Osteoblast (primary cell): ENCODE data around the gene REL. TPM values are rescaled to one million over a fixed set of nuclear protein-coding genes. Genes with fewer than 3 reads are reported as not detected.
"Not testable (repeated sequence)": the region's sequence is repeated elsewhere in the genome, so short reads cannot be mapped to it uniquely, and the experiment has no call there.

ENCODE experiments used
- DNase-seq: peaks from one replicate; pipeline ENCODE4 v3.0.0; 2011; ENCODE audit warnings: low spot score, mixed read lengths; ENCODE audit not compliant: insufficient read length; ENCODE audit errors: missing footprints
- H2AFZ ChIP-seq: 2 replicates; pipeline ENCODE4 v1.6.0; 2011; ENCODE audit warnings: mild to moderate bottlenecking, low read length
- H3K27ac ChIP-seq: 2 replicates; pipeline ENCODE4 v1.5.1; 2011; ENCODE audit warnings: mild to moderate bottlenecking, low read depth, low read length, moderate library complexity
- H3K27me3 ChIP-seq: 2 replicates; pipeline ENCODE4 v1.6.0; 2012; ENCODE audit warnings: mild to moderate bottlenecking, control low read depth, inconsistent platforms, low read length, moderate library complexity; ENCODE audit not compliant: insufficient read depth
- H3K36me3 ChIP-seq: 2 replicates; pipeline ENCODE4 v1.5.1; 2011; ENCODE audit warnings: mild to moderate bottlenecking, low read length, control low read depth, moderate library complexity; ENCODE audit not compliant: insufficient read depth
- H3K4me1 ChIP-seq: 2 replicates; pipeline ENCODE4 v1.5.1; 2011; ENCODE audit warnings: mild to moderate bottlenecking, low read length, control low read depth, moderate library complexity; ENCODE audit not compliant: insufficient read depth
- H3K4me2 ChIP-seq: 2 replicates; pipeline ENCODE4 v1.6.0; 2011; ENCODE audit warnings: mild to moderate bottlenecking, low read length; ENCODE audit not compliant: insufficient read depth
- H3K4me3 ChIP-seq: fragments of 200-600 bp; sonication (generic); 3 replicates; pipeline ENCODE4 v1.5.1; 2012; ENCODE audit warnings: mild to moderate bottlenecking, low read length, inconsistent platforms; ENCODE audit not compliant: insufficient read depth
- H3K79me2 ChIP-seq: 2 replicates; pipeline ENCODE4 v1.6.0; 2012; ENCODE audit warnings: mild to moderate bottlenecking, low read length, control low read depth, inconsistent platforms; ENCODE audit not compliant: insufficient read depth
- H3K9me3 ChIP-seq: 2 replicates; pipeline ENCODE4 v1.5.1; 2011; ENCODE audit warnings: low read depth, low read length, control low read depth
- H4K20me1 ChIP-seq: 2 replicates; pipeline ENCODE4 v1.6.0; 2012; ENCODE audit warnings: mild to moderate bottlenecking, low read length, control low read depth; ENCODE audit not compliant: insufficient read depth
- total RNA-seq: library from RNA; depleted of rRNA; stranded (reverse); fragments of >200 nt; gene quantifications from 2 replicates; pipeline ENCODE4 v1.2.3, GENCODE V29; 2012
- TF ChIP-seq, protein P1 (sequence below): IDR thresholded peaks from 2 replicates; pipeline ENCODE4 v1.5.1; 2011; ENCODE audit warnings: mild to moderate bottlenecking, low read depth, low read length, moderate library complexity; ENCODE audit errors: extremely low read depth

Gene REL
- total RNA-seq, 1 donor = 6.2 TPM

DNA sequence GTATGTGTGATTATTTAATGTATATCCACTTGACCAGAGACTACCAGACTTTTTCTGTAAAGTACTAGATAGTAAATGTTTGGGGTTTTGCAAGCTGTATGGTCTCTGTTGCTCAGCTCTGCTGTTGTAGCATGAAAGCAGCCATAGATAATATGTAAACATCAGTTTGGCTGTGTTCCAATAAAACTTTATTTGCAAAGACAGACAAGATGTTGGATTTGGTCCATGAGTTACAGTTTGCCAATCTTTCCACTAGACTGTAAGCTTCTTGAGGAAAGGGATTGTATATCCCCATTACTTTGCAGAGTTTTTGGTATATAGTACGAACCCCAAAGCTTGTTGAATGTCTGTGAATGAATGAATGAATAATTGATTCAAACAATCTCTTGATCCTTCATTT is 17.2 kb downstream of the REL start:
- Histone ChIP-seq H3K27ac (no peak overlapping the region), H3K4me2 (no peak overlapping the region), H3K36me3 (peaks cover 9% of the 10 kb centered on the region), H3K79me2 (no peaks in the 10 kb centered on the region), H2AFZ (no peak overlapping the region), H4K20me1 (no peaks in the 10 kb centered on the region), H3K9me3 (no peaks in the 10 kb centered on the region), H3K4me3 (no peak overlapping the region), H3K4me1 (no peaks in the 10 kb centered on the region), H3K27me3 (no peaks in the 10 kb centered on the region)
- no peak for DNase-seq
- TF ChIP-seq, protein P1, sequence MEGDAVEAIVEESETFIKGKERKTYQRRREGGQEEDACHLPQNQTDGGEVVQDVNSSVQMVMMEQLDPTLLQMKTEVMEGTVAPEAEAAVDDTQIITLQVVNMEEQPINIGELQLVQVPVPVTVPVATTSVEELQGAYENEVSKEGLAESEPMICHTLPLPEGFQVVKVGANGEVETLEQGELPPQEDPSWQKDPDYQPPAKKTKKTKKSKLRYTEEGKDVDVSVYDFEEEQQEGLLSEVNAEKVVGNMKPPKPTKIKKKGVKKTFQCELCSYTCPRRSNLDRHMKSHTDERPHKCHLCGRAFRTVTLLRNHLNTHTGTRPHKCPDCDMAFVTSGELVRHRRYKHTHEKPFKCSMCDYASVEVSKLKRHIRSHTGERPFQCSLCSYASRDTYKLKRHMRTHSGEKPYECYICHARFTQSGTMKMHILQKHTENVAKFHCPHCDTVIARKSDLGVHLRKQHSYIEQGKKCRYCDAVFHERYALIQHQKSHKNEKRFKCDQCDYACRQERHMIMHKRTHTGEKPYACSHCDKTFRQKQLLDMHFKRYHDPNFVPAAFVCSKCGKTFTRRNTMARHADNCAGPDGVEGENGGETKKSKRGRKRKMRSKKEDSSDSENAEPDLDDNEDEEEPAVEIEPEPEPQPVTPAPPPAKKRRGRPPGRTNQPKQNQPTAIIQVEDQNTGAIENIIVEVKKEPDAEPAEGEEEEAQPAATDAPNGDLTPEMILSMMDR = no peak

DNA sequence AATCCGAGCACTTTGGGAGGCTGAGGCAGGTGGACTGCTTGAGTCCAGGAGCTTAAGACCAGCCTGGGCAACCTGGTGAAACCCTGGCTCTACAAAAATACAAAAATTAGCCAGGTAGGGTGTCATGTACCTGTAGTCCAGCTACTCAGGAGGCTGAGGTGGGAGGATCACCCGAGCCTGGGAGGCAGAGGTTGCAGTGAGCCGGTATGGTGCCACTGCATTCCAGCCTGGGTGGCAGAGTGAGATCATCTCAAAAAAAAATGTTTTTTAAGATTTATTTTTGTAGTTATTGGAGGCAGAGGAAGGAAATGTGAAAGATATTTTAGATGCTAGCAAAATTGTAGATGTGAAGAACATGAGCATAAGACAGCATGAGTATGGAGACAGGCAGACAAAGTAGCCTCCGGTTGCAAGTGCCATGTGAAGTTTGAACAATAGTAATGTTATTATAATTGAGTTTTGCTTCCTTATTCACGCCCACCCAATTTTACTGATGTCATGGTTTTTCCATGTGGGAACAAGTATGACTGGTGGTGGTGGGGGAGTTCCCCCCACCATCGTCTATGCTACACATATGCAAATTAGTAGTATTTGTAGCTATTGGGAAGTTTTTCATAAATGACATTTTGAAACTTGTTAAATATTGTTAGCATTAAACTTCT is 18.0 kb downstream of the REL start:
- no peaks in the 10 kb centered on the region for H3K4me1 ChIP-seq
- no peak overlapping the region for H3K4me3 ChIP-seq
- H3K4me2 ChIP-seq = no peak overlapping the region

DNA sequence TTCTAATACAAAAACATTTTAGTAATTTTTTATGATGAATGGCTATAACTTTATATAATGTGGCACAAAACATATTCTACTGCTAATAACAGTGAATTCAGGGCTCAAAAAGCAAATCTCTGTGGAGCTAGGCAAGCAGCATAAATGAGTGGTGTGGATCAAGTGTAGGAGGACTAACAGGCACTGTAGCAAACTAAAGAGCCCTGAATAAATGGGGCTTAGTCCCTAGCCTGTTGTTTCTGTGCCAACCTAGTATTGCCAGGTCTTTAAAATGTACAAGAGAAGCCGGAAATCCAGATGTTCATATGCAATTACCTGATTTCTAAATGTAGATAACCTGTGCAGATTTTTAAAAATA is 18.5 kb downstream of the REL start:
- Histone ChIP-seq H3K27ac (no peak overlapping the region), H3K9me3 (no peaks in the 10 kb centered on the region), H3K4me3 (no peak overlapping the region), H3K79me2 (no peaks in the 10 kb centered on the region), H3K27me3 (no peaks in the 10 kb centered on the region), H4K20me1 (no peaks in the 10 kb centered on the region), H3K4me2 (no peak overlapping the region), H2AFZ (no peak overlapping the region), H3K36me3 (peaks cover 4% of the 10 kb centered on the region), H3K4me1 (no peaks in the 10 kb centered on the region)
- TF ChIP-seq, protein P1 = no peak
- no peak for DNase-seq

More for the DNA sequence above, 18.0 kb downstream of the REL start:
- Histone ChIP-seq H2AFZ (no peak overlapping the region), H3K79me2 (no peaks in the 10 kb centered on the region), H3K27ac (no peak overlapping the region), H4K20me1 (no peaks in the 10 kb centered on the region), H3K9me3 (no peaks in the 10 kb centered on the region), H3K36me3 (peaks cover 4% of the 10 kb centered on the region), H3K27me3 (no peaks in the 10 kb centered on the region)
- DNase-seq = no peak
- TF ChIP-seq, protein P1 = no peak

DNA sequence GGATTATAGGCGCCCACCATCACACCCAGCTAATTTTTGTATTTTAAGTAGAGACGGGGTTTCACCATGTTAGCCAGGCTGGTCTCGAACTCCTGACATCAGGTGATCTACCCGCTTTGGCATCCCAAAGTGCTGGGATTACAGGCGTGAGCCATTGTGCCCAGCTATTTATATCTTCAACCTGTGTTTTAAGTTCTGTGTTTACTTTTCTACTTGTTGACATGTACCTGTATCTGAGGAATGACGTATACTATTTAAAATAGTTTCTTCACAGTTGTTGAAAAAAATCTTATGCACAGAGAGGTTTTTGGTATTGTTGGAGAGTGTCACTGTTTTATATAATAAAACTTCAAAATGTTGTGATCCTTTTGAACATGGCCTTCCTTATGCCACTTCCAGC is 19.9 kb downstream of the REL start:
- H3K9me3 ChIP-seq, H3K79me2 ChIP-seq, H3K4me3 ChIP-seq, H3K4me1 ChIP-seq, DNase-seq, H3K4me2 ChIP-seq, H2AFZ ChIP-seq, H3K27me3 ChIP-seq, H3K27ac ChIP-seq, H4K20me1 ChIP-seq, H3K36me3 ChIP-seq: not testable (repeated sequence)

DNA sequence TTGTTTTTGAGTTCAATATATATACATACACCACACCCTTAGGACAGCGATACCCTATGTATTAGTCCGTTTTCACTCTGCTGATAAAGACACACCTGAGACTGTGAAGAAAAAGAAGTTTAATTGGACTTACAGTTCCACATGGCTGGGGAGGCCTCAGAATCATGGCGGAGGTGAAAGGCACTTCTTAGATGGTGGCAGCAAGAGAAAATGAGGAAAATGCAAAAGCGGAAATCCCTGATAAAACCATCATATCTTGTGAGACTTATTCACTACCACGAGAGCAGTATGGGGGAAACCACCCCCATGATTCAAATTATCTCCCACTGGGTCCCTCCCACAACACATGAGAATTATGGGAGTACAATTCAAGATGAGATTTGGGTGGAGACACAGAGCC is 24.5 kb downstream of the REL start:
- H3K4me1 ChIP-seq, DNase-seq, H3K9me3 ChIP-seq, H3K27me3 ChIP-seq, H3K36me3 ChIP-seq, H3K4me2 ChIP-seq, H3K4me3 ChIP-seq, H3K27ac ChIP-seq, H2AFZ ChIP-seq, H4K20me1 ChIP-seq, H3K79me2 ChIP-seq: not testable (repeated sequence)
